Measurements from ENCODE around the gene VSX2.

Gene VSX2

GRCh38 chr14:74223016-74223415 is 16.2 kb upstream of the VSX2 start:
- no peak for ATAC-seq

GRCh38 chr14:74231784-74232183 is 7.5 kb upstream of the VSX2 start:
- no peak for ATAC-seq

GRCh38 chr14:74235017-74235416 is 4.2 kb upstream of the VSX2 start:
- ATAC-seq = no peak

GRCh38 chr14:74237441-74237840 is 1.8 kb upstream of the VSX2 start:
- no peak for ATAC-seq

DNA sequence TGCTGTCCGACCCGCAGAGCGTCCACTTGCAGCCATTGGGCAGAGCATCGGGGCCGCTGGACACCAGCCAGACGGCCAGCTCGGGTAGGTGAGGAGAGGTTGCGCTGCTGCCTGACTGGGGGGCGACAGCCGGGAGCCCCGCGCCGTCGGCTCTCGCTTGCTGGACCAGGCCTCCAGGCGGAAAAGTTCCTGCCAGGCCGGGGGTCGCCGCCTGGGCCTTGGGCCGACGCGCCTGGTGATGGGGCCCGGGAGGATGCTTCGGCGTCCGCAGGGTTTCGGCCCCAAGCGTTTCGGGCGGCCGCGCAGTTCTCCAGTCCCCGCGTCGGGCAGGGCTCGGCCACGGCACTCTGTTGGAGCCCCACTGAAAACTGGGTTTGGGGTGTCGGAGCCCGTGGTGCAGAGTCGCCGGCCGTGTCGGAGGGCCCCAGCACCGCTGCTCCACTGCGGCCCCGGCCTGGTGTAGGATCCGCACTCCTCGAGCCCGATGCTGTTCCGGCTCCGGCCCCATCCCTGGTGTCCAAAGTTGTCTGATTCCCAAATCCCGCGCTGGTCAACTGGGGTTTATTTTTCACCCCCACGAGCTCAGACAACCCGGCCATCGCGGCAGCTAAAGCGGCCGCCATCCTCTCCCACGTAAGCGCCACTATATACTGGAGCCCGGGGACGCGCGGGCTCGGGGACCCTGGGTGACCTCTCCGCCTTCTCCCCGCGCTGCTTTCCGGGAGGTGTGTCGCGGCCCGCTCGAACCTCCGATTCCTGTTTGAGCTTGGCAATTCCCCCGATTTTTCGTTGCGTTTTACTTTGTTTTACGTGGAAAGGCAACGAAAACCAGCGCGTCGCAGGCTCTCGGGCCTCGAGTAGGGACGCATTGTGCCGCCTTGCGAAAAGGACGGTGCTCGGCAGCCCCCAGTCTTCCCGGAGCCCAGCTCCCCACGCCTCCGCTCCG is 872 bp downstream of the VSX2 start:
- ATAC-seq = no peak

DNA sequence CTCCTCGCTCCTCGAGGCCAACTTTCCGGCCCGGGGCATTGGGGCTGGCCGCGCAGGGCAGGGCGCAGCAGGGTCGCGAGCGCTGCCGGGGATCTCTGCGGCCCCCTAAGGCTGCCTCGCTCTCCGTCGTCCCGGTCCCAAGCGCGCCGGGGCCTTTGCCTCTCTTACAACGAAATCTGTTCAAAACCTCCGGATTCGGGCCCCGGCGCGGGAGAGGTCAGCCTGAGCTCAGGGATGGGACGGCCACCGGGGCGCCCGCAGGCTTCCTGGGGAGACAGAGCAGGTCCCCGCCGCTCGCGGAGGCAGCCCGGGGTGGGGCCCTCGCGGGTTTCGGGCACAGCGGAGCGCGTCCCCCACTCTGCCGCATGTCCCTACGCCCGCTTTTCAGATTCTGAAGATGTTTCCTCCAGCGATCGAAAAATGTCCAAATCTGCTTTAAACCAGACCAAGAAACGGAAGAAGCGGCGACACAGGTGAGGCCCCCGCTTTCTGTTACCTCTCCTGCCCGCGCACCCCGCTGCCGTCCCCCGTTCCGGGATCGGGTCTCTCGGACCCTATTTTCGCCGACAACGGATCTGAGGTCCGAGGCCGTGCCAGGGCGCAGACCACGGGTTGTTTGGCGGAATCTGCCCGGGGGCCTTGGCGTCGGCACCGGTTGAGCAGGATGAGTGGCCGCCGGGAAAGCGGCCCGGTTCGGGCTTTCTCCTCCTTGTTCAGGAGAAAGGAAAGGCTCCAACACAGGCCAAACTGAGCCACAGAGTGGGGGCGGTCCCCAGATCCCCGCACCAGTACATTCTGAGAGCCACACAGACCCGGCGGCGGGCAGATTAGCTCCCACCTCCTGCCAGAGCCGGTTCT is 1.8 kb downstream of the VSX2 start:
- no peak for ATAC-seq

- ATAC-seq = no peak
These were observed 2.4 kb downstream of the VSX2 start for GRCh38 chr14:74241652-74242017.

DNA sequence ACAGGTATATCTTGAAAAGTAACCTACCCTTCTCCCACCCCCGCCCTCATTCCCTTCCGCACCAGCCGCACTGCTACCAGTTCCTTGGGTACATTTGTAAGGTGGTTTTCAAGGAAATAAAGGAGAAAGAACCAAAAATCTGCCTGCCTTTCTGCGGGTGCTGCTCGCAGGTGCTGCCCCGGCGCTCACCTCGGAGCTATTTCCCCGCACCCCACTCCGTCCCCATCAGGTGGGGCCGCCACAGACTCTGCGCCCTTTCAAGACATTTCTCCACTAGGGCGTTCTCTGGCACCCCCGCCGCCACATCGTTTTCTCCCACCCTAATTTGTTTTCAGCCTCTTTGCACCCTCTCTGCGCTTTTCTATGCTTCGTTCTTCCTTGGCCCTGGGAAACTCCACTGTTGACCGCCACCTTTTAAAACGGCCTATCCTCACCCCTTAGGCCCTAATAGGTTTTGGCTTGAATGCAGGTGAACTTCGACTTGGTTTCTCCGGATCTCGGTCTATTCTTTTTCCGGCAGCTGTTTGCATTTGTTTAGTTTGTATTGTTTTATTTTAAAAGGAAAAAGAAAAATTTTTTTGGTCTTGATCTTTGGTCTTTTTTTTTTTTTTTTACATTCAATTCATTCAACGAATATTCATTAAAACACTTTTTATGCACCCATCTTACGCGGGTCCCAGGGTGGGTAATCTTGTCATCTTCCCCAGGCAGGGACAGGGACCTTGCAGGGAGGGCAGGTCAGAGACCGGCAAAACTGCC is 3.0 kb downstream of the VSX2 start:
- ATAC-seq = no peak

GRCh38 chr14:74242780-74243042 is 3.5 kb downstream of the VSX2 start:
- no peak for ATAC-seq

- ATAC-seq = no peak
These were observed 3.8 kb downstream of the VSX2 start for GRCh38 chr14:74243051-74243450.

GRCh38 chr14:74244115-74244514 is 4.9 kb downstream of the VSX2 start:
- ATAC-seq = no peak

DNA sequence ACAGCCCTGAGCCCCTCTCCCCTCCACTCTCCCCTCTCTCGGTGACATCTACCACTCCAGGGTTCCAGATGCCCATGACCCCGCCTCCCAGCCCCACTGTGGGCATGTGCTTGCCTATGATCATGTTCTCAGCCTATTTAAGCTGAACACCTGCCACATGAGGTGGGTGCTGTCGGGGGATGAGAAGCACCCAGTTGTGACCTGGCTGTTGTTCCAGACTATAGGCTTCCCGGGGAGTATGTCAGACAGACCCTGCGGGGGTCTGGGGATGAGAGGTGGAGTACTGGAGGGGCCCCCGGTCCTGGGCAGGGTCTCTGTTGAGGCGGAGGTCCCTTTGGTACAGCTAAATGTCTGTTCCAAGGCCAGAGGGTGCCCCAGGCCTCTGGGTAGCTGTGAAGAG is 6.0 kb downstream of the VSX2 start:
- ATAC-seq = no peak

DNA sequence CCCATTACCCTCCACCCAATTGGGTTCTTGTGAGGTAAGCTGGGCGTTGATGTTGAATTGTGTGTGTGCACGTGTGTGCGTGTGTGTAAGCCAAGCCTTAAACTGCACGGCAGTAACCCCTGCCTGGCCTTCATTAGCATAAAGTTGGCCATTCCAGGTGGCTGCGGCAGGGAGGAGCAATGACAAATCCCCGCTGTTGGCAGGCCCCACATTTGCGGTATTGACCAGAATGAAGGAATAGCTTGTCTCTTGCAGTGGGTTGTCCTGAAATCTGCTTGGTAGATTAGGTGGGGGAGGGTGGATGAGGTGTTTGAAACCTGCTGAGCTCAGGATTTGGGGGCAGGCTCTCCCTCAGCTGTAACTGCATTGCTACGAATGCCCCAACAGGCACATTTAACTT is 7.3 kb downstream of the VSX2 start:
- ATAC-seq = no peak

GRCh38 chr14:74248017-74248416 is 8.8 kb downstream of the VSX2 start:
- no peak for ATAC-seq

GRCh38 chr14:74249433-74250375 is 10.5 kb downstream of the VSX2 start:
- ATAC-seq = no peak

DNA sequence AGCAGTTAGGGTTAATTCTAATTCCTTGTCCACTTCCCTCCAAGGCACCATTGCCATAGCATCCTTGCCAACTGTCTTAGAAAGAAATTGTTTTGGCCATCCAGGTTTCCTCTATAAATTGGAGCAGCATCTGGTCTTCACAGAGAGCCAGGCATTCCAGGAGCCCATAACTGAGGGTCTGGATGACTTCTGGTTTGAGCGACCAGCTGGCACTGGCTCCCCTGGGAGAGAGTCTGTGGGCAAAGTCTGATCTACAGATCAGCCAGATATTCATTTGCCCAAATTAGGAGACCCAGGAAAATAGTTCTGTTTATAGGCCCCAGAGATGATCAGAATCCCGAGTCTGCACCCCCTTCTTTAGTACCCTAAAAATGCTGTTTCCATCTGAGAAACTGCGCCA is 16.0 kb downstream of the VSX2 start:
- no peak for ATAC-seq

- peak; percentile 83 to 84 for ATAC-seq
These were observed 18.1 kb downstream of the VSX2 start for GRCh38 chr14:74257078-74257940.

- ATAC-seq = peak in 1 of 2 donors; percentile 12
These were observed 18.9 kb downstream of the VSX2 start for GRCh38 chr14:74257941-74258763.

GRCh38 chr14:74258764-74259035 is 19.5 kb downstream of the VSX2 start:
- no peak for ATAC-seq

- ATAC-seq = no peak
These were observed 20.3 kb downstream of the VSX2 start for GRCh38 chr14:74259513-74259912.

All from activated CD4-positive, CD25-positive, alpha-beta regulatory T cell treated with anti-CD3 and anti-CD28 coated beads, Interleukin-2, amount 50 U/mL, for 24 hours (primary cell).